ENCODE data around the gene ZNF416. TPM values are rescaled to one million over a fixed set of nuclear protein-coding genes. Genes with fewer than 3 reads are reported as not detected.

Gene ZNF416
- total and polyA plus RNA-seq, 9 of the 15 experiments (the other 6 are each of a cell fraction or from before 2014, with no cell fraction given), result 0.20 to 2.0 (median 1.1) TPM

GRCh38 chr19:57613941-57614743 lies 35.4 kb upstream of the ZNF416 start, which contains the start of gene ZNF134 (continued):
- TF ChIP-seq ZBTB2 (IDR thresholded peaks at IDR 0.05), result no peak
- TF ChIP-seq ZNF23 (CRISPR knock-in tag; IDR thresholded peaks at IDR 0.05), result no peak
- TF ChIP-seq XRCC5 (IDR thresholded peaks at IDR 0.05; ENCODE audit: low read depth, low read length), result peak; percentile 60; the same call in 1 of the 2 replicates
- TF ChIP-seq TFAM (CRISPR knock-in tag; conservative IDR thresholded peaks at IDR 0.05), result no peak
- TF ChIP-seq BRF2 (IDR thresholded peaks at IDR 0.05; ENCODE audit: borderline replicate concordance, insufficient read depth, insufficient read length), result no peak
- TF ChIP-seq ZBTB40 (IDR thresholded peaks at IDR 0.05), result peak; percentile 94
- no peak for TF ChIP-seq ZBTB40 (CRISPR knock-in tag; IDR thresholded peaks at IDR 0.05)
- no peak for TF ChIP-seq TBP (optimal IDR thresholded peaks at IDR 0.05; ENCODE audit: low read depth, low read length)
- no peak for TF ChIP-seq ID3 (CRISPR knock-in tag; IDR thresholded peaks at IDR 0.05)
- 0 out of 2 replicates have a peak, but pooled peaks have one; percentile 27 for TF ChIP-seq ID3 (tag; IDR thresholded peaks at IDR 0.05)
- no peak for TF ChIP-seq FOXK2 (conservative IDR thresholded peaks at IDR 0.05 in 1 of 2, IDR thresholded peaks at IDR 0.05 in 1 of 2; ENCODE audit: low read depth in 2 of 2)
- no peak for TF ChIP-seq ZEB2 (IDR thresholded peaks at IDR 0.05)
- TF ChIP-seq RBM14 (IDR thresholded peaks at IDR 0.05; ENCODE audit: borderline replicate concordance, insufficient read depth, low read depth, low read length), result no peak
- TF ChIP-seq PHB (CRISPR knock-in tag; IDR thresholded peaks at IDR 0.05), result no peak; the same call in 1 of the 2 replicates
- peak; percentile 86 for TF ChIP-seq POLR2G (IDR thresholded peaks at IDR 0.05; ENCODE audit: low read depth, low read length)
- peak; percentile 91 for TF ChIP-seq SRSF1 (IDR thresholded peaks at IDR 0.05; ENCODE audit: low read depth, low read length)
